NOMO-1 treated with dmso at 0.1 percent for 144 hours (cell line): ENCODE data around the gene IGFL4.

Experiments
- DNase-seq: peaks from one replicate; lab custom pipeline; 2025; ENCODE audit not compliant: unreplicated experiment; lab: John Stamatoyannopoulos, UW

IGFL4 gene

GRCh38 chr19:46022061-46022430, 18.8 kb downstream of the IGFL4 start:
- no peak for DNase-seq

GRCh38 chr19:46021531-46022041, 19.2 kb downstream of the IGFL4 start:
- DNase-seq: no peak

GRCh38 chr19:46020819-46021125, 20.0 kb downstream of the IGFL4 start:
- DNase-seq: no peak

- DNase-seq: no peak
Measured at GRCh38 chr19:46019270-46019669, 21.5 kb downstream of the IGFL4 start.

GRCh38 chr19:46018729-46019251, 22.0 kb downstream of the IGFL4 start:
- DNase-seq: no peak

GRCh38 chr19:46017874-46018675, 22.7 kb downstream of the IGFL4 start:
- DNase-seq: no peak

- no peak for DNase-seq
Measured at GRCh38 chr19:46017095-46017429, 23.7 kb downstream of the IGFL4 start.

GRCh38 chr19:46016426-46017094, 24.2 kb downstream of the IGFL4 start:
- DNase-seq: no peak

GRCh38 chr19:46015687-46016425, 24.9 kb downstream of the IGFL4 start:
- no peak for DNase-seq

GRCh38 chr19:46014941-46015686, 25.7 kb downstream of the IGFL4 start:
- DNase-seq: no peak

GRCh38 chr19:46014534-46014933, 26.3 kb downstream of the IGFL4 start:
- no peak for DNase-seq

- DNase-seq: no peak
Measured at GRCh38 chr19:46009530-46010510, 31.0 kb downstream of the IGFL4 start.

- DNase-seq: no peak
Measured at GRCh38 chr19:46006411-46006810, 34.4 kb downstream of the IGFL4 start.

- no peak for DNase-seq
Measured at GRCh38 chr19:46002678-46003275, 38.0 kb downstream of the IGFL4 start.

- DNase-seq: no peak
Measured at GRCh38 chr19:46000491-46001246, 40.1 kb downstream of the IGFL4 start.

GRCh38 chr19:45999653-46000121, 41.1 kb downstream of the IGFL4 start:
- no peak for DNase-seq

GRCh38 chr19:45998834-45999233, 42.0 kb downstream of the IGFL4 start:
- no peak for DNase-seq

- DNase-seq: no peak
Measured at GRCh38 chr19:45996933-45997332, 43.9 kb downstream of the IGFL4 start.
